HepG2 (cell line): ENCODE results near the gene RGS5. TPM values are rescaled to one million over a fixed set of nuclear protein-coding genes. Genes with fewer than 3 reads are reported as not detected.

Source experiments
- ATAC-seq: fragments of 200-7000 bp; cut with Tn5 transposase; 3 replicates; pipeline ENCODE4 v1.9.1; 2020; ENCODE audit warnings: mild to moderate bottlenecking, moderate library complexity
- BruUV-seq: library from RNA; stranded (reverse); fragments of 400-500 nt; replicated peaks from 2 replicates; lab custom pipeline; 2021; lab: Mats Ljungman, UMichigan
- CTCF ChIA-PET: fragments of 300-600 bp; formaldehyde crosslinking; extraction: SDS; loops from one replicate; lab custom pipeline; 2021; ENCODE audit warnings: low total read pairs, inconsistent platforms, low intra/inter-chr PET ratio; lab: Yijun Ruan, JAX
- POLR2A ChIA-PET: fragments of 350-600 bp; sonication (Branson Sonifier 250); formaldehyde crosslinking; loops from one replicate; lab custom pipeline; 2020; ENCODE audit warnings: antibody characterized with exemption, inconsistent platforms; lab: Yijun Ruan, JAX
- DNase-seq: peaks from one replicate; pipeline ENCODE4 v3.0.0-alpha.2; 2015; ENCODE audit warnings: low spot score
- FAIRE-seq: peaks from 3 replicates; lab custom pipeline; 2011; peaks lifted over from hg19 to GRCh38; lab: Jason Lieb, UNC
- H2AFZ ChIP-seq: one replicate; pipeline ENCODE4 v1.6.1; 2011; ENCODE audit warnings: low read length, inconsistent platforms
- H3K27ac ChIP-seq: fragments of 300-600 bp; 3 replicates; pipeline ENCODE4 v1.8.0; 2011; ENCODE audit warnings: mixed run types, mild to moderate bottlenecking, mixed read lengths, low read length, inconsistent platforms; ENCODE audit not compliant: insufficient read depth; ENCODE audit errors: extremely low read length
- H3K27me3 ChIP-seq, 2 experiments: fragments of 200-600 bp in 1 of 2; 2 replicates in 1 of 2; 3 replicates in 1 of 2; pipeline versions ENCODE4 v1.6.0 to v1.8.0; 2011; ENCODE audit warnings: low read length in 2 of 2, mild to moderate bottlenecking in 2 of 2, moderate library complexity in 2 of 2, inconsistent platforms in 1 of 2; ENCODE audit not compliant: insufficient read depth in 2 of 2, control insufficient read depth in 1 of 2
- H3K36me3 ChIP-seq, 2 experiments: fragments of 200-600 bp in 1 of 2; replicated peaks in 1 of 2; 2 replicates in 1 of 2; 3 replicates in 1 of 2; pipeline versions ENCODE4 v1.5.1 to v1.8.0; 2011; ENCODE audit warnings: low read length in 2 of 2, inconsistent platforms in 1 of 2; ENCODE audit not compliant: insufficient read depth in 2 of 2, control insufficient read depth in 1 of 2
- H3K4me1 ChIP-seq: 2 replicates; pipeline ENCODE4 v1.5.1; 2012; ENCODE audit warnings: low read length, inconsistent platforms; ENCODE audit not compliant: insufficient read depth
- H3K4me2 ChIP-seq: 2 replicates; pipeline ENCODE4 v1.6.0; 2011; ENCODE audit warnings: low read depth, low read length, inconsistent platforms
- H3K4me3 ChIP-seq, 3 experiments: fragments of 200-600 bp in 1 of 3; sonication (generic), shearing (Covaris generic) in 1 of 3; replicated peaks in 1 of 3; 2 replicates each; pipeline ENCODE4 v1.5.1; 2011 to 2016; ENCODE audit warnings: low read length in 3 of 3, inconsistent platforms in 2 of 3, low read depth in 2 of 3, mild to moderate bottlenecking in 2 of 3, control low read depth in 1 of 3, mixed read lengths in 1 of 3; ENCODE audit not compliant: insufficient read depth in 1 of 3
- H3K79me2 ChIP-seq: one replicate; pipeline ENCODE4 v1.6.1; 2011; ENCODE audit warnings: low read length, inconsistent platforms; ENCODE audit not compliant: insufficient read depth
- H3K9ac ChIP-seq: 2 replicates; pipeline ENCODE4 v1.6.0; 2011; ENCODE audit warnings: mild to moderate bottlenecking, low read depth, low read length, inconsistent platforms; ENCODE audit not compliant: insufficient read depth
- H3K9me3 ChIP-seq: 2 replicates; pipeline ENCODE4 v1.5.1; 2012; ENCODE audit warnings: mild to moderate bottlenecking, low read length
- H4K20me1 ChIP-seq: 2 replicates; pipeline ENCODE4 v1.6.0; 2011; ENCODE audit warnings: inconsistent platforms, mild to moderate bottlenecking, low read length, moderate library complexity; ENCODE audit not compliant: insufficient read depth
- CBX2 ChIP-seq, 2 experiments: fragments of 200-600 bp in 1 of 2; sonication (generic); formaldehyde crosslinking in 1 of 2; IDR thresholded peaks; 2 replicates each; pipeline versions ENCODE4 v1.7.0 to v1.8.1; 2018 to 2022; ENCODE audit warnings: low read depth in 2 of 2, low read length in 1 of 2, mild to moderate bottlenecking in 1 of 2, missing genetic modification reagents in 1 of 2
- HES4 ChIP-seq: sonication (generic); formaldehyde crosslinking; IDR thresholded peaks from 2 replicates; pipeline ENCODE4 v1.9.0; 2021; ENCODE audit warnings: mild to moderate bottlenecking, missing genetic modification reagents, borderline replicate concordance
- MLX ChIP-seq: IDR thresholded peaks from 2 replicates; pipeline ENCODE4 v1.6.1; 2016
- RAD51 ChIP-seq: fragments of 450-650 bp; IDR thresholded peaks from 2 replicates; pipeline ENCODE4 v1.6.1; 2016; ENCODE audit warnings: borderline replicate concordance
- SAFB2 ChIP-seq: sonication (generic); formaldehyde crosslinking; IDR thresholded peaks from 2 replicates; pipeline ENCODE4 v1.5.1; 2020; ENCODE audit warnings: missing genetic modification reagents, low read depth, mild to moderate bottlenecking, borderline replicate concordance
- SMYD3 ChIP-seq: sonication (generic); formaldehyde crosslinking; IDR thresholded peaks from 2 replicates; pipeline ENCODE4 v1.8.1; 2023; ENCODE audit warnings: mild to moderate bottlenecking, missing genetic modification reagents
- ZNF292 ChIP-seq: sonication (generic); formaldehyde crosslinking; IDR thresholded peaks from 2 replicates; pipeline ENCODE4 v1.8.1; 2022; ENCODE audit warnings: mild to moderate bottlenecking, low read depth, missing genetic modification reagents, borderline replicate concordance
- ZNF639 ChIP-seq: conservative IDR thresholded peaks from 2 replicates; pipeline ENCODE4 v1.6.1; 2018; ENCODE audit warnings: missing genetic modification reagents
- ZNF792 ChIP-seq: IDR thresholded peaks from 2 replicates; pipeline ENCODE4 v1.6.1; 2016
- WGBS: methylation state at CpG from one replicate; pipeline ENCODE4 v1.1.6; 2017; ENCODE audit warnings: low lambda C conversion rate; 5-methylcytosine and 5-hydroxymethylcytosine counted together
- in situ Hi-C: cut with HindIII; loops from 2 replicates; pipeline ENCODE4 v1.10.0; 2017; ENCODE audit warnings: low pct_unique_long_range_greater_than_20kb; ENCODE audit not compliant: extremely low pct_ligation_motif_present
- intact Hi-C: fragments of 100-400 bp; cut with micrococcal nuclease; formaldehyde crosslinking; loops from one replicate; pipeline ENCODE4 v1.10.0; 2022; ENCODE audit not compliant: unreplicated experiment
- polyA plus RNA-seq, 8 experiments: library from polyadenylated mRNA; depleted of rRNA in 3 of 8; stranded (reverse) in 7 of 8; unstranded in 1 of 8; fragments of >200 nt; fragmentation: Illumina TruSeq in 4 of 8; extraction: Trizol in 4 of 8; gene quantifications; 2 replicates each; pipeline versions ENCODE4 v1.2.1 to v1.2.3, GENCODE V29; 2011 to 2016; ENCODE audit warnings: low read depth in 4 of 8, missing spikeins in 1 of 8, mixed read lengths in 1 of 8; ENCODE audit not compliant: insufficient read depth in 1 of 8
- total RNA-seq, 5 experiments: library from RNA; depleted of rRNA; stranded (reverse); fragments of >200 nt; fragmentation: Illumina TruSeq; extraction: Trizol; gene quantifications; 2 replicates each; pipeline ENCODE4 v1.2.3, GENCODE V29; 2016; ENCODE audit warnings: low read depth in 1 of 5

Gene RGS5
- total and polyA plus RNA-seq, 2 of the 13 experiments (the other 11 are each of a cell fraction or from before 2014, with no cell fraction given) = 1.9 to 2.3 TPM

GRCh38 chr1:163107655-163108054 lies 95.1 kb downstream of the RGS5 start:
- CTCF ChIA-PET = no interaction called here
- intact Hi-C loops = no loop called here

More at GRCh38 chr1:163107655-163108054, 95.1 kb downstream of the RGS5 start:
- BruUV-seq = no TSS peak
- Histone ChIP-seq H3K9me3 (no peaks in the 10 kb centered on the region), H3K4me2 (no peak overlapping the region), H2AFZ (no peak overlapping the region), H3K36me3 (no peaks in the 10 kb centered on the region), H3K27me3 (no peaks in the 10 kb centered on the region), H3K4me1 (no peaks in the 10 kb centered on the region), H3K27ac (no peak overlapping the region), H4K20me1 (no peaks in the 10 kb centered on the region), H3K79me2 (no peaks in the 10 kb centered on the region), H3K4me3 (no peak overlapping the region), H3K9ac (no peak overlapping the region)
- in situ Hi-C loops = no loop called here
- POLR2A ChIA-PET = no interaction called here
- no peak for TF ChIP-seq RAD51
- no peak for TF ChIP-seq SMYD3 (CRISPR knock-in tag)
- no peak for TF ChIP-seq ZNF639
- no peak for TF ChIP-seq MLX (CRISPR knock-in tag)
- no peak for TF ChIP-seq SAFB2 (CRISPR knock-in tag)
- no peak for TF ChIP-seq CBX2 (IDR thresholded peaks at IDR 0.05; ENCODE audit: low read depth, low read length)
- TF ChIP-seq CBX2 (CRISPR knock-in tag; IDR thresholded peaks at IDR 0.05; ENCODE audit: low read depth) = no peak
- TF ChIP-seq HES4 (CRISPR knock-in tag) = no peak
- TF ChIP-seq ZNF292 (CRISPR knock-in tag) = no peak
- no peak for TF ChIP-seq ZNF792 (CRISPR knock-in tag)
- FAIRE-seq = no peak
- no peak for DNase-seq
- ATAC-seq = no peak
- 5% methylated on average over 5 of the region's 5 CpGs for WGBS
